PC-9 (cell line): ENCODE results near the gene TATDN3.

Experiments
- EZH2 ChIP-seq: fragments of 200-600 bp; sonication (generic); IDR thresholded peaks from 2 replicates; pipeline ENCODE4 v1.8.0; 2017; ENCODE audit warnings: antibody characterized with exemption, low read depth
- TF ChIP-seq, protein P1 (sequence below): fragments of 200-600 bp; sonication (generic); conservative IDR thresholded peaks from 2 replicates; pipeline ENCODE4 v1.6.1; 2017; ENCODE audit warnings: mixed run types, antibody characterized with exemption, mild to moderate bottlenecking, moderate library complexity

DNA sequence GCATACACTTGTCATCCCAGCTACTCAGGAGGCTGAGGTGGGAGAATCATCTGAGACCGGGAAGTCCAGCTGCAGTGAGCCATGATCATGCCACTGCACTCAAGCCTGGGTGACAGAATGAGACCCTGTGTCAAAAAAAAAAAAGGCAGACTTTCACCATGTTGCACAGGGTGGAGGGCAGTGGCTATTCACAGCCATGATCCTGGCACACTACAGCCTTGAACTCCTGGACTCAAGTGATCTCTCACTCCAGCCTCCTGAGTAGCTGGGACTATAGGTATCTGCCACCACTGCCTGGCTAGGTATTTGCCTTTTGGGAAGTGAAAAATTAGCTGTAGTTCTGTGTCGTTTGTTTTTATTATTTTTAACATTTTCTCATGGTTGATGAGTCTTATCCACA is 36.7 kb downstream of the TATDN3 start:
- TF ChIP-seq EZH2 = no peak
- TF ChIP-seq, protein P1, sequence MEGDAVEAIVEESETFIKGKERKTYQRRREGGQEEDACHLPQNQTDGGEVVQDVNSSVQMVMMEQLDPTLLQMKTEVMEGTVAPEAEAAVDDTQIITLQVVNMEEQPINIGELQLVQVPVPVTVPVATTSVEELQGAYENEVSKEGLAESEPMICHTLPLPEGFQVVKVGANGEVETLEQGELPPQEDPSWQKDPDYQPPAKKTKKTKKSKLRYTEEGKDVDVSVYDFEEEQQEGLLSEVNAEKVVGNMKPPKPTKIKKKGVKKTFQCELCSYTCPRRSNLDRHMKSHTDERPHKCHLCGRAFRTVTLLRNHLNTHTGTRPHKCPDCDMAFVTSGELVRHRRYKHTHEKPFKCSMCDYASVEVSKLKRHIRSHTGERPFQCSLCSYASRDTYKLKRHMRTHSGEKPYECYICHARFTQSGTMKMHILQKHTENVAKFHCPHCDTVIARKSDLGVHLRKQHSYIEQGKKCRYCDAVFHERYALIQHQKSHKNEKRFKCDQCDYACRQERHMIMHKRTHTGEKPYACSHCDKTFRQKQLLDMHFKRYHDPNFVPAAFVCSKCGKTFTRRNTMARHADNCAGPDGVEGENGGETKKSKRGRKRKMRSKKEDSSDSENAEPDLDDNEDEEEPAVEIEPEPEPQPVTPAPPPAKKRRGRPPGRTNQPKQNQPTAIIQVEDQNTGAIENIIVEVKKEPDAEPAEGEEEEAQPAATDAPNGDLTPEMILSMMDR = no peak
